ENCODE measurements around the gene CPNE2.

GRCh38 chr16:57077714-57078113, 14.7 kb upstream of the CPNE2 start:
- TF ChIP-seq CTCF (IDR thresholded peaks at IDR 0.05) (no peak), POLR2A (IDR thresholded peaks at IDR 0.05) (no peak)
